Astrocyte (in vitro differentiated cells and primary cell): ENCODE measurements around the gene PCP4L1.

ENCODE experiments used
- CTCF ChIP-seq: IDR thresholded peaks from 2 replicates; pipeline ENCODE4 v1.5.1; 2011; ENCODE audit warnings: low read depth, mild to moderate bottlenecking, inconsistent platforms, low read length, moderate library complexity; ENCODE audit not compliant: insufficient read depth
- EZH2 ChIP-seq: IDR thresholded peaks from 2 replicates; pipeline ENCODE4 v1.6.1; 2012; ENCODE audit warnings: mild to moderate bottlenecking, low read length, inconsistent platforms; ENCODE audit not compliant: insufficient read depth

GRCh38 chr1:161333166-161333565 lies 74.6 kb downstream of the PCP4L1 start:
- TF ChIP-seq CTCF (no peak), EZH2 (no peak)
